ENCODE measurements around the gene TERT. TPM values are rescaled to one million over a fixed set of nuclear protein-coding genes. Genes with fewer than 3 reads are reported as not detected.
"Not testable (repeated sequence)": the region's sequence is repeated elsewhere in the genome, so short reads cannot be mapped to it uniquely, and the experiment has no call there.

TERT gene
- total RNA-seq, 4 donors from 2014 or later: not detected

DNA sequence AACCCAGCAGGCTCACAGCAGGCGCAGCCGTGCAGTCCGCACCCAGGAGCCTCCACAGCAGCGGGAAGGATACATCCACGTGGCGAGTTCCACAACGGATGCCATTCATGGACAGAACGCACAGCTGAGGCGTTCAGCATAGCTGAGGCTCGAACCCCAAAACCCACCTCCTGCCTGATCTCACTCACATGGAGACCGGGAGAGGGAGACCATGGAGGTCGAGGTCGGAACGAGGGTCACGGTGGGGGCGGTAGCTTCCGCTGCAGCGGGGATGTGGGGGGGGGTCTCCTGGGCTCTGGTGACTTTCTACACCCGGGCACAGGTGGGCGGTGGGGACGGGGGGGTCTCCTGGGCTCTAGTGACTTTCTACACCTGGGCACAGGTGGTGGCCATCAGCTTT is 17.5 kb downstream of the TERT start:
- 93% methylated on average over 21 of the region's 21 CpGs; no CpG with 5 or more reads in 1 of the 2 donors for WGBS, 2 donors (ENCODE audit: low coverage in 1 of 2)
- TF ChIP-seq EP300 (IDR thresholded peaks at IDR 0.05; ENCODE audit: low read depth) (no peak), POLR2A (IDR thresholded peaks at IDR 0.05) (no peak), POLR2AphosphoS5 (IDR thresholded peaks at IDR 0.05) (no peak)
- TF ChIP-seq, protein P1, sequence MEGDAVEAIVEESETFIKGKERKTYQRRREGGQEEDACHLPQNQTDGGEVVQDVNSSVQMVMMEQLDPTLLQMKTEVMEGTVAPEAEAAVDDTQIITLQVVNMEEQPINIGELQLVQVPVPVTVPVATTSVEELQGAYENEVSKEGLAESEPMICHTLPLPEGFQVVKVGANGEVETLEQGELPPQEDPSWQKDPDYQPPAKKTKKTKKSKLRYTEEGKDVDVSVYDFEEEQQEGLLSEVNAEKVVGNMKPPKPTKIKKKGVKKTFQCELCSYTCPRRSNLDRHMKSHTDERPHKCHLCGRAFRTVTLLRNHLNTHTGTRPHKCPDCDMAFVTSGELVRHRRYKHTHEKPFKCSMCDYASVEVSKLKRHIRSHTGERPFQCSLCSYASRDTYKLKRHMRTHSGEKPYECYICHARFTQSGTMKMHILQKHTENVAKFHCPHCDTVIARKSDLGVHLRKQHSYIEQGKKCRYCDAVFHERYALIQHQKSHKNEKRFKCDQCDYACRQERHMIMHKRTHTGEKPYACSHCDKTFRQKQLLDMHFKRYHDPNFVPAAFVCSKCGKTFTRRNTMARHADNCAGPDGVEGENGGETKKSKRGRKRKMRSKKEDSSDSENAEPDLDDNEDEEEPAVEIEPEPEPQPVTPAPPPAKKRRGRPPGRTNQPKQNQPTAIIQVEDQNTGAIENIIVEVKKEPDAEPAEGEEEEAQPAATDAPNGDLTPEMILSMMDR (IDR thresholded peaks at IDR 0.05): no peak
- Histone ChIP-seq H3K4me1 (no peaks in the 10 kb centered on the region), H3K36me3 (no peaks in the 10 kb centered on the region), H3K27me3 (no peaks in the 10 kb centered on the region), H3K9me3 (no peaks in the 10 kb centered on the region), H3K27ac (no peak overlapping the region), H3K4me3 (no peak overlapping the region)
- in situ Hi-C loops (cut with MboI; ENCODE audit: low pct_ligation_motif_present in 1 of 4, low pct_unique_long_range_greater_than_20kb in 1 of 4, low sequenced_read_pairs in 3 of 4): no loop called here
- no peak for DNase-seq
- intact Hi-C loops (cut with DNase I; ENCODE audit: low total_unique reads): no loop called here

DNA sequence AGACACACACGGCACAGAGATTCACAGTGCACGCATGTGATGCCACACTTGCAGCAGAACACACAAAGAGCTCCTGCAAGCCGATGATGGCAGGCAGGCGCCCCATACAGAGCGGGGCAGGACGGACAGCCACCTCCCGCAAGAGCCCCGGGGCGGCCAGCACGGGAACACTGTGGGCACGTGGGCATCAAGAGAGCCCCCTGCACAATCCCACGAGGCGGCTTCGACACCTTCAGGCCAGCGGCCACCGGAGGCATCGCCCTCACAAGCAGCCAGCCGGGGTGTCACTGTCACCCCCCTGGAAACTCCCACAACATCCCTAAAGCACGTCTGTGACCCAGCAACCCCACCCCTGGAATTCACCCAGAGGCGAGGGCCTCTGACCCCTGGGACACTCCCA is 17.9 kb downstream of the TERT start:
- no peaks in the 10 kb centered on the region for H3K9me3 ChIP-seq
- no peak for TF ChIP-seq POLR2AphosphoS5 (IDR thresholded peaks at IDR 0.05)
- no peak for TF ChIP-seq EP300 (IDR thresholded peaks at IDR 0.05; ENCODE audit: low read depth)
- TF ChIP-seq, protein P1 (IDR thresholded peaks at IDR 0.05): no peak
- no peak for TF ChIP-seq POLR2A (IDR thresholded peaks at IDR 0.05)
- H3K36me3 ChIP-seq: no peaks in the 10 kb centered on the region
- H3K4me1 ChIP-seq: no peaks in the 10 kb centered on the region
- WGBS, 2 donors (ENCODE audit: low coverage in 1 of 2): 86% methylated on average over 12 of the region's 20 CpGs; no CpG with 5 or more reads in 1 of the 2 donors
- no peak overlapping the region for H3K27ac ChIP-seq
- no peak overlapping the region for H3K4me3 ChIP-seq
- no peaks in the 10 kb centered on the region for H3K27me3 ChIP-seq
- in situ Hi-C loops (cut with MboI; ENCODE audit: low pct_ligation_motif_present in 1 of 4, low pct_unique_long_range_greater_than_20kb in 1 of 4, low sequenced_read_pairs in 3 of 4): no loop called here
- no peak for DNase-seq
- intact Hi-C loops (cut with DNase I; ENCODE audit: low total_unique reads): no loop called here

DNA sequence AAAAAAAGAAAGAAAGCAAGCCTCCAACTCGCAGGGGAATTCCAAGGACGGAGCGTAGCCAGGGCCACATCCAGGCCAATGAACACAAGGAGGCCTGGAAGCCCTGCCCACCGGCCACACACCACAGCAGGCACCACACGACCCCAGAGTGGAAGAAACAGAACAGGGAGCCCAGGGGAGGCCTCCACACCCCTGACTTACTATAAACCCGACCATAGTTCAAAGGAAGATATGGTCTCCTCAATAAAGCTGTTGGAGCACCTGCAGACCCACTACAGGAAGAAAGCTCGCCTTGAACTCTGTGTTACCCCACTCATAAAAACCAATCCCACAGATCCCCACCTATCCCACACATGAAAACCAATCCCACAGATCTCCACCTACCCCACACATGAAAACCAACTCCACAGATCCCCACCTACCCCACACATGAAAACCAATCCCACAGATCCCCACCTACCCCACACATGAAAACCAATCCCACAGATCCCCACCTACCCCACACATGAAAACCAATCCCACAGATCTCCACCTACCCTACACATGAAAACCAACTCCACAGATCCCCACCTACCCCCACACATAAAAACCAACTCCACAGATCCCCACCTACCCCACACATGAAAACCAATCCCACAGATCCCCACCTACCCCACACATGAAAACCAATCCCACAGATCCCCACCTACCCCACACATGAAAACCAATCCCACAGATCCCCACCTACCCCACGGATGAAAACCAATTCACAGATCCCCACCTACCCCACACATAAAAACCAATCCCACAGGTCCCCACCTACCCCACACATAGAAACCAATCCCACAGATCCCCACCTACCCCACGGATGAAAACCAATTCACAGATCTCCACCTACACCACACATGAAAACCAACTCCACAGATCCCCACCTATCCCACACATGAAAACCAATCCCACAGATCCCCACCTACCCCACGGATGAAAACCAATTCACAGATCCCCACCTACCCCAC is 19.2 kb downstream of the TERT start:
- intact Hi-C loops (cut with DNase I; ENCODE audit: low total_unique reads); H3K4me1 ChIP-seq; H3K4me3 ChIP-seq; in situ Hi-C loops (cut with MboI; ENCODE audit: low pct_ligation_motif_present in 1 of 4, low pct_unique_long_range_greater_than_20kb in 1 of 4, low sequenced_read_pairs in 3 of 4); DNase-seq; H3K9me3 ChIP-seq; H3K27me3 ChIP-seq; H3K36me3 ChIP-seq; H3K27ac ChIP-seq: not testable (repeated sequence)
- 72 to 82% methylated on average over 6 to 10 of the region's 10 CpGs for WGBS, 2 donors (ENCODE audit: low coverage in 1 of 2)

DNA sequence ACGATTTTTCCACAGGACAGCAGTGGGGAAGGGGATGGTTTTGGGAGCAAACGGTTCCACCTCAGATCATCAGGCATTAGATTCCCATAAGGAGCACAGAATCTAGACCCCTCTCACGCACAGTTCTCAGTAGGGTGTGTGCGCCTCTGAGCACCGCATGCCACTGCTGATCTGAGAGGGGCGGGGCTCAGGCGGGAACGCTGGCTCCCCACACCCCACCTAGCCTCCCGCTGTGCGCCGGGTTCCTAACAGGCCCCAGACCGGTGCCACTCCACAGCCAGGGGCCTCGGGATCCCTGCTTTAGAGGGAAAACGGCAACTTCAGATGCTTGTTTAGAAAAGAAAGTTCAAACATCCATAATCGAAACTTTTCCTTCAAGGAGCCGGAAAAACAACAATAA is 20.4 kb downstream of the TERT start:
- intact Hi-C loops (cut with DNase I; ENCODE audit: low total_unique reads): no loop called here
- in situ Hi-C loops (cut with MboI; ENCODE audit: low pct_ligation_motif_present in 1 of 4, low pct_unique_long_range_greater_than_20kb in 1 of 4, low sequenced_read_pairs in 3 of 4): no loop called here
- Histone ChIP-seq H3K27me3 (no peaks in the 10 kb centered on the region), H3K4me1 (no peaks in the 10 kb centered on the region), H3K36me3 (no peaks in the 10 kb centered on the region), H3K4me3 (no peak overlapping the region), H3K27ac (no peak overlapping the region), H3K9me3 (no peaks in the 10 kb centered on the region)
- TF ChIP-seq POLR2AphosphoS5 (IDR thresholded peaks at IDR 0.05): no peak
- no peak for TF ChIP-seq POLR2A (IDR thresholded peaks at IDR 0.05)
- TF ChIP-seq, protein P1 (IDR thresholded peaks at IDR 0.05): no peak
- no peak for TF ChIP-seq EP300 (IDR thresholded peaks at IDR 0.05; ENCODE audit: low read depth)
- WGBS, 2 donors (ENCODE audit: low coverage in 1 of 2): 86 to 95% methylated on average over 4 to 16 of the region's 16 CpGs
- no peak for DNase-seq
